Measurements from ENCODE around the gene LATS2.

- TF ChIP-seq CTCF (IDR thresholded peaks at IDR 0.05) (no peak), POLR2A (IDR thresholded peaks at IDR 0.05) (no peak)
Observed at GRCh38 chr13:20977394-20977793, 84.0 kb downstream of the LATS2 start.

Measured in Peyer's patch (tissue), 4 donors.